HepG2 (cell line): ENCODE results near the gene E2F3. TPM values are rescaled to one million over a fixed set of nuclear protein-coding genes. Genes with fewer than 3 reads are reported as not detected.

Experiments
- CAMTA2 ChIP-seq: sonication (generic); formaldehyde crosslinking; IDR thresholded peaks from 2 replicates; pipeline ENCODE4 v1.4.0; 2020; ENCODE audit warnings: mild to moderate bottlenecking, missing genetic modification reagents, borderline replicate concordance
- CREB1 ChIP-seq, 2 experiments: fragments of 450-650 bp in 1 of 2; IDR thresholded peaks; 2 replicates each; pipeline ENCODE4 v1.6.1; 2016 to 2017; ENCODE audit warnings: control low read depth in 1 of 2, mild to moderate bottlenecking in 1 of 2, missing compliant biosample characterization in 1 of 2, missing genetic modification characterization in 1 of 2
- DBP ChIP-seq: sonication (generic); formaldehyde crosslinking; IDR thresholded peaks from 2 replicates; pipeline ENCODE4 v1.4.0; 2020; ENCODE audit warnings: missing genetic modification reagents; ENCODE audit errors: not compliant biosample characterization
- ZBTB40 ChIP-seq, 2 experiments: fragments of 450-650 bp in 1 of 2; sonication (generic) in 1 of 2; formaldehyde crosslinking in 1 of 2; IDR thresholded peaks; 2 replicates each; pipeline versions ENCODE4 v1.6.1 to v1.8.0; 2016 to 2022; ENCODE audit warnings: antibody characterized with exemption in 1 of 2, mild to moderate bottlenecking in 1 of 2, missing genetic modification reagents in 1 of 2
- ZSCAN12 ChIP-seq: sonication (generic); formaldehyde crosslinking; IDR thresholded peaks from 2 replicates; pipeline ENCODE4 v1.9.0; 2021; ENCODE audit warnings: mild to moderate bottlenecking, missing genetic modification reagents
- polyA plus RNA-seq, 8 experiments: library from polyadenylated mRNA; depleted of rRNA in 3 of 8; stranded (reverse) in 7 of 8; unstranded in 1 of 8; fragments of >200 nt; fragmentation: Illumina TruSeq in 4 of 8; extraction: Trizol in 4 of 8; gene quantifications; 2 replicates each; pipeline versions ENCODE4 v1.2.1 to v1.2.3, GENCODE V29; 2011 to 2016; ENCODE audit warnings: low read depth in 4 of 8, missing spikeins in 1 of 8, mixed read lengths in 1 of 8; ENCODE audit not compliant: insufficient read depth in 1 of 8
- total RNA-seq, 5 experiments: library from RNA; depleted of rRNA; stranded (reverse); fragments of >200 nt; fragmentation: Illumina TruSeq; extraction: Trizol; gene quantifications; 2 replicates each; pipeline ENCODE4 v1.2.3, GENCODE V29; 2016; ENCODE audit warnings: low read depth in 1 of 5

Gene E2F3
- total and polyA plus RNA-seq, 2 of the 13 experiments (the other 11 are each of a cell fraction or from before 2014, with no cell fraction given) = 8.5 to 12.7 TPM

GRCh38 chr6:20461576-20461975 is 59.9 kb downstream of the E2F3 start (continued):
- TF ChIP-seq ZBTB40 (IDR thresholded peaks at IDR 0.05) (no peak), ZBTB40 (CRISPR knock-in tag; IDR thresholded peaks at IDR 0.05) (no peak), ZSCAN12 (CRISPR knock-in tag) (no peak), CREB1 (IDR thresholded peaks at IDR 0.05) (no peak), CREB1 (CRISPR knock-in tag; IDR thresholded peaks at IDR 0.05) (no peak), CAMTA2 (CRISPR knock-in tag) (no peak), DBP (no peak)
